Vagina (tissue), 2 donors: Measurements from ENCODE around the gene DAB1.

Source experiments
- CTCF ChIP-seq, 3 experiments: fragments of 450-650 bp in 2 of 3; fragments of 200-600 bp in 1 of 3; sonication (generic) in 1 of 3; IDR thresholded peaks; one replicate each; pipeline ENCODE4 v1.5.1; 2017 to 2019; ENCODE audit warnings: antibody characterized with exemption in 3 of 3, mild to moderate bottlenecking in 2 of 3, moderate library complexity in 2 of 3
- POLR2A ChIP-seq, 2 donors: fragments of 450-650 bp; IDR thresholded peaks; one replicate each; pipeline ENCODE4 v1.6.1; 2017; ENCODE audit warnings: antibody characterized with exemption in 2 of 2, mild to moderate bottlenecking in 2 of 2, moderate library complexity in 2 of 2
- POLR2AphosphoS5 ChIP-seq, 2 donors: sonication (generic); formaldehyde crosslinking; IDR thresholded peaks; one replicate each; pipeline ENCODE4 v1.9.0; 2017; ENCODE audit warnings: antibody characterized with exemption in 2 of 2, mild to moderate bottlenecking in 2 of 2, low read depth in 1 of 2; ENCODE audit not compliant: insufficient read depth in 1 of 2

- TF ChIP-seq CTCF (IDR thresholded peaks at IDR 0.05) = no peak
- TF ChIP-seq POLR2A (IDR thresholded peaks at IDR 0.05) = no peak
- no peak for TF ChIP-seq POLR2AphosphoS5 (IDR thresholded peaks at IDR 0.05; ENCODE audit: insufficient read depth in 1 of 2, low read depth in 1 of 2)
Measured at GRCh38 chr1:57034713-57035112, 389.1 kb downstream of the DAB1 start.
